WTC11 (cell line): ENCODE results near the gene TMOD3. TPM values are rescaled to one million over a fixed set of nuclear protein-coding genes. Genes with fewer than 3 reads are reported as not detected.
A peak's percentile ranks its signal among the peaks of the same experiment; 100 is the strongest.

ENCODE experiments used
- ATAC-seq: fragments of 200-7000 bp; cut with Tn5 transposase; 2 replicates; pipeline ENCODE4 v1.10.0; 2021; ENCODE audit warnings: mild to moderate bottlenecking, moderate library complexity
- CTCF ChIA-PET: fragments of 300-600 bp; sonication (Branson Sonifier 250); formaldehyde crosslinking; loops from one replicate; lab custom pipeline; 2021; ENCODE audit warnings: antibody characterized with exemption; lab: Charles Lee
- POLR2A ChIA-PET: fragments of 350-600 bp; sonication (Branson Sonifier 250); formaldehyde crosslinking; loops from one replicate; lab custom pipeline; 2021; ENCODE audit warnings: antibody characterized with exemption; lab: Charles Lee
- DNase-seq: peaks from one replicate; pipeline ENCODE4 v3.0.0; 2021; ENCODE audit warnings: low spot score
- H3K27ac Mint-ChIP-seq: 2 replicates; pipeline ENCODE4 v1.8.0; 2021; ENCODE audit warnings: mixed read lengths
- H3K27me3 Mint-ChIP-seq: 2 replicates; pipeline ENCODE4 v1.8.0; 2021; ENCODE audit warnings: low read depth, mild to moderate bottlenecking, moderate library complexity, mixed read lengths
- H3K36me3 Mint-ChIP-seq: 2 replicates; pipeline ENCODE4 v1.8.0; 2021; ENCODE audit warnings: mixed read lengths
- H3K4me1 Mint-ChIP-seq: 2 replicates; pipeline ENCODE4 v1.8.0; 2022; ENCODE audit warnings: mixed read lengths
- H3K4me3 Mint-ChIP-seq: 2 replicates; pipeline ENCODE4 v1.8.0; 2021; ENCODE audit warnings: mild to moderate bottlenecking, moderate library complexity, mixed read lengths
- H3K9me3 Mint-ChIP-seq: 2 replicates; pipeline ENCODE4 v1.8.0; 2021; ENCODE audit warnings: mixed read lengths
- ATF3 ChIP-seq: sonication (generic); formaldehyde crosslinking; conservative IDR thresholded peaks from 2 replicates; pipeline ENCODE4 v1.8.1; 2022; ENCODE audit warnings: mild to moderate bottlenecking, missing genetic modification reagents
- GABPB1 ChIP-seq: sonication (generic); formaldehyde crosslinking; IDR thresholded peaks from 2 replicates; pipeline ENCODE4 v1.8.1; 2023; ENCODE audit warnings: mild to moderate bottlenecking, missing genetic modification reagents
- HMGA2 ChIP-seq: fragments of 250-450 bp; sonication (Bioruptor Pico); IDR thresholded peaks from 2 replicates; pipeline ENCODE4 v1.4.0; 2021; ENCODE audit warnings: mild to moderate bottlenecking, moderate library complexity
- JUN ChIP-seq: sonication (generic); formaldehyde crosslinking; IDR thresholded peaks from 2 replicates; pipeline ENCODE4 v1.8.0; 2023; ENCODE audit warnings: mild to moderate bottlenecking, missing genetic modification reagents
- KAT7 ChIP-seq: sonication (generic); formaldehyde crosslinking; IDR thresholded peaks from 2 replicates; pipeline ENCODE4 v1.8.1; 2023; ENCODE audit warnings: missing genetic modification reagents, mild to moderate bottlenecking, borderline replicate concordance
- NR2C2 ChIP-seq: sonication (generic); formaldehyde crosslinking; IDR thresholded peaks from 2 replicates; pipeline ENCODE4 v1.8.0; 2022; ENCODE audit warnings: mild to moderate bottlenecking, missing genetic modification reagents
- OVOL2 ChIP-seq: fragments of 250-450 bp; sonication (Bioruptor Pico); IDR thresholded peaks from 2 replicates; pipeline ENCODE4 v1.9.0; 2021; ENCODE audit warnings: mild to moderate bottlenecking, borderline replicate concordance
- SP1 ChIP-seq: sonication (generic); formaldehyde crosslinking; conservative IDR thresholded peaks from 2 replicates; pipeline ENCODE4 v1.8.1; 2022; ENCODE audit warnings: missing genetic modification reagents
- TCF7 ChIP-seq: sonication (generic); formaldehyde crosslinking; IDR thresholded peaks from 2 replicates; pipeline ENCODE4 v1.8.0; 2022; ENCODE audit warnings: mild to moderate bottlenecking, low read depth, missing genetic modification reagents, moderate library complexity
- ZBTB21 ChIP-seq: sonication (generic); formaldehyde crosslinking; IDR thresholded peaks from 2 replicates; pipeline ENCODE4 v1.8.1; 2023; ENCODE audit warnings: mild to moderate bottlenecking, missing genetic modification reagents, borderline replicate concordance
- ZNF121 ChIP-seq: sonication (generic); formaldehyde crosslinking; IDR thresholded peaks from 2 replicates; pipeline ENCODE4 v1.8.0; 2023; ENCODE audit warnings: missing genetic modification reagents
- ZNF317 ChIP-seq: sonication (generic); formaldehyde crosslinking; IDR thresholded peaks from 2 replicates; pipeline ENCODE4 v1.8.1; 2023; ENCODE audit warnings: low read depth, mild to moderate bottlenecking, moderate library complexity, missing genetic modification reagents, borderline replicate concordance
- total RNA-seq: library from RNA; stranded (reverse); gene quantifications from 3 replicates; pipeline ENCODE4 v1.2.3, GENCODE V29; 2021
- TF ChIP-seq, protein P1 (sequence below): sonication (generic); formaldehyde crosslinking; IDR thresholded peaks from 2 replicates; pipeline ENCODE4 v1.8.1; 2023; ENCODE audit warnings: mild to moderate bottlenecking, missing genetic modification reagents, borderline replicate concordance
- TF ChIP-seq, protein P2 (sequence below): fragments of 250-450 bp; sonication (Bioruptor Pico); IDR thresholded peaks from 2 replicates; pipeline ENCODE4 v1.9.0; 2021; ENCODE audit warnings: mild to moderate bottlenecking
- TF ChIP-seq, protein P3 (sequence below): sonication (generic); formaldehyde crosslinking; IDR thresholded peaks from 2 replicates; pipeline ENCODE4 v1.8.1; 2022; ENCODE audit warnings: missing genetic modification reagents, borderline replicate concordance
- TF ChIP-seq, protein P4 (sequence below): sonication (generic); formaldehyde crosslinking; IDR thresholded peaks from 2 replicates; pipeline ENCODE4 v1.8.0; 2022; ENCODE audit warnings: mild to moderate bottlenecking, missing genetic modification reagents
- TF ChIP-seq, protein P5 (sequence below): sonication (generic); formaldehyde crosslinking; IDR thresholded peaks from 2 replicates; pipeline ENCODE4 v1.8.0; 2022; ENCODE audit warnings: mild to moderate bottlenecking, missing genetic modification reagents

TMOD3 gene
- total RNA-seq, 1 experiment from 2014 or later = 40.6 TPM

- TF ChIP-seq, protein P1, sequence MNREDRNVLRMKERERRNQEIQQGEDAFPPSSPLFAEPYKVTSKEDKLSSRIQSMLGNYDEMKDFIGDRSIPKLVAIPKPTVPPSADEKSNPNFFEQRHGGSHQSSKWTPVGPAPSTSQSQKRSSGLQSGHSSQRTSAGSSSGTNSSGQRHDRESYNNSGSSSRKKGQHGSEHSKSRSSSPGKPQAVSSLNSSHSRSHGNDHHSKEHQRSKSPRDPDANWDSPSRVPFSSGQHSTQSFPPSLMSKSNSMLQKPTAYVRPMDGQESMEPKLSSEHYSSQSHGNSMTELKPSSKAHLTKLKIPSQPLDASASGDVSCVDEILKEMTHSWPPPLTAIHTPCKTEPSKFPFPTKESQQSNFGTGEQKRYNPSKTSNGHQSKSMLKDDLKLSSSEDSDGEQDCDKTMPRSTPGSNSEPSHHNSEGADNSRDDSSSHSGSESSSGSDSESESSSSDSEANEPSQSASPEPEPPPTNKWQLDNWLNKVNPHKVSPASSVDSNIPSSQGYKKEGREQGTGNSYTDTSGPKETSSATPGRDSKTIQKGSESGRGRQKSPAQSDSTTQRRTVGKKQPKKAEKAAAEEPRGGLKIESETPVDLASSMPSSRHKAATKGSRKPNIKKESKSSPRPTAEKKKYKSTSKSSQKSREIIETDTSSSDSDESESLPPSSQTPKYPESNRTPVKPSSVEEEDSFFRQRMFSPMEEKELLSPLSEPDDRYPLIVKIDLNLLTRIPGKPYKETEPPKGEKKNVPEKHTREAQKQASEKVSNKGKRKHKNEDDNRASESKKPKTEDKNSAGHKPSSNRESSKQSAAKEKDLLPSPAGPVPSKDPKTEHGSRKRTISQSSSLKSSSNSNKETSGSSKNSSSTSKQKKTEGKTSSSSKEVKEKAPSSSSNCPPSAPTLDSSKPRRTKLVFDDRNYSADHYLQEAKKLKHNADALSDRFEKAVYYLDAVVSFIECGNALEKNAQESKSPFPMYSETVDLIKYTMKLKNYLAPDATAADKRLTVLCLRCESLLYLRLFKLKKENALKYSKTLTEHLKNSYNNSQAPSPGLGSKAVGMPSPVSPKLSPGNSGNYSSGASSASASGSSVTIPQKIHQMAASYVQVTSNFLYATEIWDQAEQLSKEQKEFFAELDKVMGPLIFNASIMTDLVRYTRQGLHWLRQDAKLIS (CRISPR knock-in tag) = no peak
- TF ChIP-seq, protein P2, sequence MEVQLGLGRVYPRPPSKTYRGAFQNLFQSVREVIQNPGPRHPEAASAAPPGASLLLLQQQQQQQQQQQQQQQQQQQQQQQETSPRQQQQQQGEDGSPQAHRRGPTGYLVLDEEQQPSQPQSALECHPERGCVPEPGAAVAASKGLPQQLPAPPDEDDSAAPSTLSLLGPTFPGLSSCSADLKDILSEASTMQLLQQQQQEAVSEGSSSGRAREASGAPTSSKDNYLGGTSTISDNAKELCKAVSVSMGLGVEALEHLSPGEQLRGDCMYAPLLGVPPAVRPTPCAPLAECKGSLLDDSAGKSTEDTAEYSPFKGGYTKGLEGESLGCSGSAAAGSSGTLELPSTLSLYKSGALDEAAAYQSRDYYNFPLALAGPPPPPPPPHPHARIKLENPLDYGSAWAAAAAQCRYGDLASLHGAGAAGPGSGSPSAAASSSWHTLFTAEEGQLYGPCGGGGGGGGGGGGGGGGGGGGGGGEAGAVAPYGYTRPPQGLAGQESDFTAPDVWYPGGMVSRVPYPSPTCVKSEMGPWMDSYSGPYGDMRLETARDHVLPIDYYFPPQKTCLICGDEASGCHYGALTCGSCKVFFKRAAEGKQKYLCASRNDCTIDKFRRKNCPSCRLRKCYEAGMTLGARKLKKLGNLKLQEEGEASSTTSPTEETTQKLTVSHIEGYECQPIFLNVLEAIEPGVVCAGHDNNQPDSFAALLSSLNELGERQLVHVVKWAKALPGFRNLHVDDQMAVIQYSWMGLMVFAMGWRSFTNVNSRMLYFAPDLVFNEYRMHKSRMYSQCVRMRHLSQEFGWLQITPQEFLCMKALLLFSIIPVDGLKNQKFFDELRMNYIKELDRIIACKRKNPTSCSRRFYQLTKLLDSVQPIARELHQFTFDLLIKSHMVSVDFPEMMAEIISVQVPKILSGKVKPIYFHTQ (CRISPR knock-in tag) = no peak
- TF ChIP-seq HMGA2 (CRISPR knock-in tag) = no peak
- no peak for TF ChIP-seq ZNF317
These were observed 75.0 kb downstream of the TMOD3 start (continued) for GRCh38 chr15:51904421-51904820.

DNA sequence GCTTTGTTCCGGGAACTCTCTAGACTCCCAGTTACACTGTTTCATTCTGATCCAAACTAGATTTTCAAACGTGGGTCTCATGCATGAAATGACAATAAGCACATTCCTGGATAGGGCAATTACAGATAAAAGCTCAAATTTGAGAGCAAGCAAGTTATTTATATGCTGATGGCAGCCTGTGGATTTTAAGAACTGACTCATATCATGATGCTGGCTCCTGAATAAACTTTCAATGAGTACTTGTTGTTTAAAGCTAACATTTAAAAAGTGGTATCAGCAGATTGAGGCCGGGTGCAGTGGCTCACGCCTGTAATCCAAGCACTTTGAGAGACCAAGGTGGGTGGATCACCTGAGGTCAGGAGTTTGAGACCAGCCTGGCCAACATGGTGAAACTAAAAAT lies 75.5 kb downstream of the TMOD3 start:
- H3K36me3 Mint-ChIP-seq = peaks cover 56% of the 10 kb centered on the region
- peaks cover 6% of the 10 kb centered on the region; the same call in 1 of the 2 replicates for H3K4me1 Mint-ChIP-seq
- no peak for ATAC-seq
- no peak for DNase-seq
- no peaks in the 10 kb centered on the region for H3K27me3 Mint-ChIP-seq
- peak overlapping the region; percentile 19; the same call in 1 of the 2 replicates for H3K27ac Mint-ChIP-seq
- POLR2A ChIA-PET = interaction anchor here (0.6 to 0.7 kb wide), 2 partner anchors 51 to 108 kb away, joined by 3 to 4 read pairs; no protein-coding TSS in a partner anchor
- no peaks in the 10 kb centered on the region for H3K9me3 Mint-ChIP-seq
- CTCF ChIA-PET = interaction anchor here (0.7 to 2.9 kb wide), 12 partner anchors 12 to 179 kb away, joined by 3 to 11 read pairs (median 5); partner anchors contain the start of gene TMOD3
- no peak overlapping the region for H3K4me3 Mint-ChIP-seq
- TF ChIP-seq GABPB1 (no peak), ZBTB21 (CRISPR knock-in tag) (no peak), OVOL2 (CRISPR knock-in tag) (no peak), ATF3 (CRISPR knock-in tag) (no peak), ZNF121 (no peak), NR2C2 (no peak), KAT7 (CRISPR knock-in tag) (no peak), JUN (CRISPR knock-in tag) (no peak), SP1 (CRISPR knock-in tag) (no peak), TCF7 (CRISPR knock-in tag) (no peak)
- TF ChIP-seq, protein P3, sequence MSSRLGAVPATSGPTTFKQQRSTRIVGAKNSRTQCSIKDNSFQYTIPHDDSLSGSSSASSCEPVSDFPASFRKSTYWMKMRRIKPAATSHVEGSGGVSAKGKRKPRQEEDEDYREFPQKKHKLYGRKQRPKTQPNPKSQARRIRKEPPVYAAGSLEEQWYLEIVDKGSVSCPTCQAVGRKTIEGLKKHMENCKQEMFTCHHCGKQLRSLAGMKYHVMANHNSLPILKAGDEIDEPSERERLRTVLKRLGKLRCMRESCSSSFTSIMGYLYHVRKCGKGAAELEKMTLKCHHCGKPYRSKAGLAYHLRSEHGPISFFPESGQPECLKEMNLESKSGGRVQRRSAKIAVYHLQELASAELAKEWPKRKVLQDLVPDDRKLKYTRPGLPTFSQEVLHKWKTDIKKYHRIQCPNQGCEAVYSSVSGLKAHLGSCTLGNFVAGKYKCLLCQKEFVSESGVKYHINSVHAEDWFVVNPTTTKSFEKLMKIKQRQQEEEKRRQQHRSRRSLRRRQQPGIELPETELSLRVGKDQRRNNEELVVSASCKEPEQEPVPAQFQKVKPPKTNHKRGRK = no peak
- TF ChIP-seq, protein P4, sequence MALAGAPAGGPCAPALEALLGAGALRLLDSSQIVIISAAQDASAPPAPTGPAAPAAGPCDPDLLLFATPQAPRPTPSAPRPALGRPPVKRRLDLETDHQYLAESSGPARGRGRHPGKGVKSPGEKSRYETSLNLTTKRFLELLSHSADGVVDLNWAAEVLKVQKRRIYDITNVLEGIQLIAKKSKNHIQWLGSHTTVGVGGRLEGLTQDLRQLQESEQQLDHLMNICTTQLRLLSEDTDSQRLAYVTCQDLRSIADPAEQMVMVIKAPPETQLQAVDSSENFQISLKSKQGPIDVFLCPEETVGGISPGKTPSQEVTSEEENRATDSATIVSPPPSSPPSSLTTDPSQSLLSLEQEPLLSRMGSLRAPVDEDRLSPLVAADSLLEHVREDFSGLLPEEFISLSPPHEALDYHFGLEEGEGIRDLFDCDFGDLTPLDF = no peak
- TF ChIP-seq, protein P1 (CRISPR knock-in tag) = no peak
- TF ChIP-seq, protein P5, sequence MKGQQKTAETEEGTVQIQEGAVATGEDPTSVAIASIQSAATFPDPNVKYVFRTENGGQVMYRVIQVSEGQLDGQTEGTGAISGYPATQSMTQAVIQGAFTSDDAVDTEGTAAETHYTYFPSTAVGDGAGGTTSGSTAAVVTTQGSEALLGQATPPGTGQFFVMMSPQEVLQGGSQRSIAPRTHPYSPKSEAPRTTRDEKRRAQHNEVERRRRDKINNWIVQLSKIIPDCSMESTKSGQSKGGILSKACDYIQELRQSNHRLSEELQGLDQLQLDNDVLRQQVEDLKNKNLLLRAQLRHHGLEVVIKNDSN (CRISPR knock-in tag) = no peak
